Activated CD8-positive, alpha-beta memory T cell treated with anti-CD3 and anti-CD28 coated beads for 1 hour (primary cell): ENCODE data around the gene ST6GALNAC3.

ENCODE experiments used
- DNase-seq, 2 donors: peaks; one replicate each; pipeline ENCODE4 v3.0.0-alpha.2; 2020; ENCODE audit warnings: low read depth in 1 of 2; ENCODE audit errors: extremely low read depth in 1 of 2

Gene ST6GALNAC3

GRCh38 chr1:76562292-76562691 is 487.7 kb downstream of the ST6GALNAC3 start:
- no peak for DNase-seq

- no peak for DNase-seq
Observed at GRCh38 chr1:76568573-76569238, 494.2 kb downstream of the ST6GALNAC3 start.

DNA sequence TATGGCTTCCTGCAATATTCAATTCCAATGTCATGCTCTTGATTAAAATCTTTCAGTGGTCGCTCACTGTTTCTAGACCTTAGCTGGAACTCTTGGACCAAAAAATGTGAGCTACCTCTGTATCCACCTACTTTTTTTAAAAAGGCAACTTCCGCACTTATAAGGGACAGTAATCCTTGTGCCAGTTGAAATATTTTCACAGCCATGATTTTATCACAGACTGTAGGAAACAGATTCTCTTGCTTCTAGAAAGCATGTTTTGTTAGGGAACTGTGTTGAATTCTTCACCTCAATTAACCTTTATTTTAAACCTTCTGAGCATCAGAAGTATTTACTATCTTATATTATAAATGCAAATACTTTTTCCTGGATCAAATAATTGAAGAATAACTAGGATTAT is 496.7 kb downstream of the ST6GALNAC3 start:
- DNase-seq = no peak

DNA sequence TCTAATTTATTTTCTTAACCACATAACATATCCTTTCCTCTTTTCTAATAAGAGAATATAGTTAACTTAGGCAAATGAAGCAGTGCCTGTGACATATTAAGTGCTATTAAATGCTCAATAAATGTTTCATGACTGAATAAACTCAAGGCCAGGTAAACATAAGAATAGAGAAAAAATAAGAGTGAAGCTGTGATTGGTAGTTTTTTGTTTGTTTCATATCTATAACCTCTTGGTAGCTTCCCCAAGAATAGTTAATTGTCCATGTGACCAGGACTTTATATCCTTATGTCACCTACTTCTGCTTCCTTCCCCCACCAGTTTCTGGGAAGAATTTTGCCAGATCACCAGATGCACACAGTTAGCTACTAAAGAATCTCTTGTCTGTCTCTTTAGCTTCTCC is 497.7 kb downstream of the ST6GALNAC3 start:
- DNase-seq = no peak

GRCh38 chr1:76576876-76577524 is 502.5 kb downstream of the ST6GALNAC3 start:
- DNase-seq = no peak

GRCh38 chr1:76577525-76578185 is 503.1 kb downstream of the ST6GALNAC3 start:
- no peak for DNase-seq

- no peak for DNase-seq
Observed at GRCh38 chr1:76580206-76580605, 505.7 kb downstream of the ST6GALNAC3 start.

- DNase-seq = no peak
Observed at GRCh38 chr1:76581712-76582111, 507.2 kb downstream of the ST6GALNAC3 start.

- no peak for DNase-seq
Observed at GRCh38 chr1:76583235-76583868, 508.8 kb downstream of the ST6GALNAC3 start.

DNA sequence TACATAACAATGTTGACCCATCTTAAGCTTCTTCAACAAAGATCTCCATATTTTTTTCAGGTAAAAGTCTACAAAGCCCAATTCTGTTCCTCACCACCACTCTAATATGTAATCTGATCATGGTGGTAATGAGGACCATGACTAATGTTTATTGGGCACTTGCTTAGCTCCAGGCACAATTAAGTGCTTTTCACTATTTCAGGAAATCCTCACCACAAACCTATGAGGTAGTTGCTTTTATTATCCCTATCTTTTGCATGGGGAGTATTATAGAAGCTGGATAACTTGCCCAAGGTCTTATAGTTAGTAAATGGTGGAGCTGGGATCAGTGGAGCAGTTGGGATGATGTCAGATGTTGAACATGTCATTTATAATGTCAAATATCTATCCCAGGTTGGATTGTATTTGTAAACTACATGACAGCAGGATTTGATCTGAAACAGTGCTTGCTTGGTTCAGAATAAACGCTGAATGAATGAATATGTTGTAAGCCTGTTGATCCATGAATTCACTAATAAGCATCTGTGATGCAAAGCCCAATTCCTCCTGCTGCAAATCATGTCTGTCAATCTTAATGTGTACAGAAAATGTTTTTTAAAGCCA is 509.4 kb downstream of the ST6GALNAC3 start:
- DNase-seq = no peak

DNA sequence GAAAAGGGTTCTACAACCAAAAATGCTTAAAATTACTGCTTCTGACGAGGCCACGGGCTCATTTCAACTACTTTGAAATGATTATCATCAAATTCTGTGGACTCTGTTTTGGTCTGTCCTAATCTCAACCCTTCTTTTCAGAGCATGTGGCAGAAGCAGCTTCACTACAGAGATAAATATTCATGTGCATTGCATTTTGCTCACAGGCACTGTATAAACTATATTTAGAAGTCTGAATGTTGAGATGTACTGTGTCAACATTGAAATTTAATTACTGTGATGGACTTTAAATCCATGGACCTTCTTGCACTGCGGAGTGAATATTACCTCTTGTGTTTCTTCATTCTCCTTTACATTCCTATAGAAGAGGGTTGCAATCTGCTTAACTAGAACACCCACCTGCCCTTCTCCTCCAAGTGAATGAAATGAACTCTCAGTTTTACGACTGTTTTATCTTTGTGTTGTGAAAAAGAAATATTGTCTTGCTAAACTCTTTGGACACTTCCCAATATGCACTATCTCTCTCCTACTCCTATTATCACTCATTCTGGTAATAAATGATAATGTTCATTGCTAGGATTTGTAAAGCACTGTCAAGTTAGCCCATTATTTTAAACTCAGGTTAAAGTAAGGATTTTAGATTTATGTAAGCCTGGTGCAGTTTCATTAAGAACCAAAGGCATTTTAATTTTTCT is 511.6 kb downstream of the ST6GALNAC3 start:
- DNase-seq = no peak

- no peak for DNase-seq
Observed at GRCh38 chr1:76587212-76587611, 512.7 kb downstream of the ST6GALNAC3 start.

- no peak for DNase-seq
Observed at GRCh38 chr1:76591461-76591860, 516.9 kb downstream of the ST6GALNAC3 start.

- no peak for DNase-seq
Observed at GRCh38 chr1:76591963-76592362, 517.4 kb downstream of the ST6GALNAC3 start.

- DNase-seq = no peak
Observed at GRCh38 chr1:76593141-76593540, 518.6 kb downstream of the ST6GALNAC3 start.

DNA sequence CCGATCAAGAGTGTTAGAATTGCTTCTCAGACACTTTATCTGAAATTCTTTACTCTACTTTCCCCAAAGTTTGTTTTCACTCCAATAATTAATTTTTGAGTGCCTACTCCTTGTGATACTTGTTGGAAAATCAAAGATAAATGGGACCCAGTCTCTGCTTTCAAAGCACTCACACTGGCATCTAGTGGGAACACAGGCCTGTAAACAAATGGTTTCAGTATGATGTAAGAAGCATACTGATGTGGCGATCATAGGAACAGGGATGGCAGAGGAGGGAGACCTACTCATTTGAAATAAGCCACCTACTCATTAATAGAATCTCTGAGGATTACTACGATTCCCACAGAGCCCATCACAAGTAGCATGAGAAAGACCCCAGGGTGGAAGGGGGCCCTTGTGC is 519.1 kb downstream of the ST6GALNAC3 start:
- DNase-seq = no peak

DNA sequence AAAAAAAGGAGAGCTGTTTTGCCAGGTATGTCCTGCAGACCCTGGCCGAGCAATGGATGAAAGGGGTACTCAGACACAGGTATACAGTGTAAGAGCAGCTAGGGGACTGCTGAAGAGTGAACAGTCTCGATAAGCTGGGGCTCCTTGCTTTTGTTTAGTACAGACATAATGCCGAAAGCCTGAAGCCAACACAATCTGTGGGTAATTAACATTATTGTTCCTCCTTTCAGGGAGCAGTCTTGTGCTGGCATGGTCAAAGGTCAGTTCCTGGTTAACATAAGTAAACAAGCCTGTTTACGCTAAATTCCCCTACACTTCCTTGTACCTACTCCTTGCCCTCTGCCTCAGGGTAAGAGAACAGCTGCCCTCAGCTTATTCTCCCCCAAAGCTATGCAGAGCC is 520.5 kb downstream of the ST6GALNAC3 start:
- no peak for DNase-seq

DNA sequence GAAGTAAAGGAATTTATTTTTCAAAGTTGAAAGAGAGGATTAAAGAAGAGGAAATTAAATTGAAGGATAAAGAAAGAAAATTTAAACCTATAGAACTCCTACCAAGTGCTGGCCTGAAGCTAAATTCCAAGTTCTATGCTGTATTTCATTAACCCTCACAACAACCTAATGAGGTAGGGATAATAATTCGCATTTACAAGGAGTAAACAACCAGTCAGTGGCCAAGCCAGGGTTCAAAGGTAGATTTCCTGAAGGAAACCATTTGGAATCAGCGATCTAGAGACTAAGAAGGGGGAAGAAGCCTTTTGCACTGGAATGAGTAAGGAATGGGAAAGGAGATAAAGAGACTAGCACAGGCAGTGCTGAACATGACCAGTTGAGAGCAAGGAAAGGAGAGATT is 526.9 kb downstream of the ST6GALNAC3 start:
- DNase-seq = no peak

DNA sequence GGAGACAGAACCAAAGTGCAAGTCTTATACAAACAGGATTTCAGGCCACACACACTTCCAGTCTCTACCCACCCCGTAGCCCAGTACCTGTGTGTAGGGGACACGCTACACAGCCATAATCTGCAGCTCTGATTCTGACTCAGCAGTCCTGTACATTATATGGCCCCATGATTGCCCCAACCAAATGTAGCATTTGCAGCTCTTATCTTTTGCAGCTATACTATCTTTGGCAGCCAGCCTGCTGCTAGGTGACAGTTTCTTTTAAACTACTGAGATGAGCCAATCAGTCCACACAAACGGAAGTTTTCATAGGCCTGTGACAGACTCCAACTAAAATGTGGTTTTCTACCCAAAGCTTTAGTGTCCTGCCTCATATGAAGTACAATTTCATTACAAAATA is 533.2 kb downstream of the ST6GALNAC3 start:
- DNase-seq = no peak

GRCh38 chr1:76611770-76612445 is 537.4 kb downstream of the ST6GALNAC3 start:
- no peak for DNase-seq
